ENCODE data around the gene ZNF154.
A peak's percentile ranks its signal among the peaks of the same experiment; 100 is the strongest.

ZNF154 gene

GRCh38 chr19:57687363-57688010 is 21.5 kb downstream of the ZNF154 start:
- DNase-seq, result peak; percentile 11
- in situ Hi-C loops (cut with MboI; ENCODE audit: low pct_unique_long_range_greater_than_20kb, low sequenced_read_pairs), result no loop called here

- no peak for DNase-seq
- in situ Hi-C loops (cut with MboI; ENCODE audit: low pct_unique_long_range_greater_than_20kb, low sequenced_read_pairs), result no loop called here
Measured at GRCh38 chr19:57686727-57687126, 22.3 kb downstream of the ZNF154 start.

GRCh38 chr19:57682226-57682766 is 26.7 kb downstream of the ZNF154 start:
- in situ Hi-C loops (cut with MboI; ENCODE audit: low pct_unique_long_range_greater_than_20kb, low sequenced_read_pairs), result no loop called here
- DNase-seq, result no peak

GRCh38 chr19:57675881-57676280 is 33.1 kb downstream of the ZNF154 start:
- in situ Hi-C loops (cut with MboI; ENCODE audit: low pct_unique_long_range_greater_than_20kb, low sequenced_read_pairs), result no loop called here
- DNase-seq, result no peak

GRCh38 chr19:57672466-57672865 is 36.5 kb downstream of the ZNF154 start:
- no peak for DNase-seq
- in situ Hi-C loops (cut with MboI; ENCODE audit: low pct_unique_long_range_greater_than_20kb, low sequenced_read_pairs), result no loop called here

- in situ Hi-C loops (cut with MboI; ENCODE audit: low pct_unique_long_range_greater_than_20kb, low sequenced_read_pairs), result no loop called here
- no peak for DNase-seq
Measured at GRCh38 chr19:57671124-57671895, 37.7 kb downstream of the ZNF154 start.

- no peak for DNase-seq
- in situ Hi-C loops (cut with MboI; ENCODE audit: low pct_unique_long_range_greater_than_20kb, low sequenced_read_pairs), result no loop called here
Measured at GRCh38 chr19:57668635-57669034, 40.4 kb downstream of the ZNF154 start, which contains the start of gene ZSCAN4. TSS of gene ZSCAN4 (plus strand) at chr19:57668935. CDS start at chr19:57676146, 7,211 bp downstream.

GRCh38 chr19:57667228-57667627 is 41.8 kb downstream of the ZNF154 start:
- DNase-seq, result no peak
- in situ Hi-C loops (cut with MboI; ENCODE audit: low pct_unique_long_range_greater_than_20kb, low sequenced_read_pairs), result no loop called here

GRCh38 chr19:57665261-57665806 is 43.7 kb downstream of the ZNF154 start:
- DNase-seq, result no peak
- in situ Hi-C loops (cut with MboI; ENCODE audit: low pct_unique_long_range_greater_than_20kb, low sequenced_read_pairs), result no loop called here

- no peak for DNase-seq
- in situ Hi-C loops (cut with MboI; ENCODE audit: low pct_unique_long_range_greater_than_20kb, low sequenced_read_pairs), result no loop called here
Measured at GRCh38 chr19:57664269-57665127, 44.5 kb downstream of the ZNF154 start.

GRCh38 chr19:57656346-57656745 is 52.7 kb downstream of the ZNF154 start:
- in situ Hi-C loops (cut with MboI; ENCODE audit: low pct_unique_long_range_greater_than_20kb, low sequenced_read_pairs), result no loop called here
- DNase-seq, result no peak

- in situ Hi-C loops (cut with MboI; ENCODE audit: low pct_unique_long_range_greater_than_20kb, low sequenced_read_pairs), result no loop called here
- no peak for DNase-seq
Measured at GRCh38 chr19:57655443-57655842, 53.6 kb downstream of the ZNF154 start.

- in situ Hi-C loops (cut with MboI; ENCODE audit: low pct_unique_long_range_greater_than_20kb, low sequenced_read_pairs), result no loop called here
Measured at GRCh38 chr19:57653689-57654088, 55.3 kb downstream of the ZNF154 start.

GRCh38 chr19:57651654-57651996 is 57.4 kb downstream of the ZNF154 start:
- no peak for DNase-seq
- in situ Hi-C loops (cut with MboI; ENCODE audit: low pct_unique_long_range_greater_than_20kb, low sequenced_read_pairs), result no loop called here

More at GRCh38 chr19:57653689-57654088, 55.3 kb downstream of the ZNF154 start:
- DNase-seq, result no peak

- no peak for DNase-seq
- in situ Hi-C loops (cut with MboI; ENCODE audit: low pct_unique_long_range_greater_than_20kb, low sequenced_read_pairs), result no loop called here
Measured at GRCh38 chr19:57648331-57649003, 60.5 kb downstream of the ZNF154 start.
